Measurements from ENCODE around the gene NEK1.
"Not testable (repeated sequence)": the region's sequence is repeated elsewhere in the genome, so short reads cannot be mapped to it uniquely, and the experiment has no call there.

Gene NEK1

GRCh38 chr4:169427727-169428126, 184.7 kb downstream of the NEK1 start:
- not testable (repeated sequence) for DNase-seq (ENCODE audit: low read depth in 2 of 3, low spot score in 2 of 3)

- DNase-seq (ENCODE audit: low read depth in 2 of 3, low spot score in 2 of 3), result no peak
Observed at GRCh38 chr4:169420291-169420690, 192.1 kb downstream of the NEK1 start.

GRCh38 chr4:169418846-169419245, 193.5 kb downstream of the NEK1 start:
- DNase-seq (ENCODE audit: low read depth in 2 of 3, low spot score in 2 of 3), result no peak

- DNase-seq (ENCODE audit: low read depth in 2 of 3, low spot score in 2 of 3), result no peak
Observed at GRCh38 chr4:169417629-169418282, 194.6 kb downstream of the NEK1 start.

DNA sequence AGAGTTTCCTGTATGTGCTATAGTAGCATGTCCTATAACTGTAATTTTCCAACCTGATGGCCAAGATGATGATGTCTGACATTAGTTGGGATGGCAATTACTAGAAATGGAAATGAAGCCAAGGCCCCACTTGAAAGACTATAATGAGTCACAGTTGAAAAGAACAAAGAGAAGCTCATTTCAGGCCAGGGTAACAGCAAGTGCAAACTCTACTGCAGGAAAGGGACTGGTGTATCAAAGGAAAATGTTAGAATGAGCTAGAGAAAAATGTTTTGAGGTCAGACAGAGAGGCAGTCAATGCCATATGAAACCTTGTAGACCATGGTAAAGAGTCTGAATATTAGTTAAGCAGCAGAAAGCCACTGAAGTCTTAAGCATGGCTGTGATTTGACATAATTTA, 195.4 kb downstream of the NEK1 start:
- no peak for DNase-seq (ENCODE audit: low read depth in 2 of 3, low spot score in 2 of 3)

DNA sequence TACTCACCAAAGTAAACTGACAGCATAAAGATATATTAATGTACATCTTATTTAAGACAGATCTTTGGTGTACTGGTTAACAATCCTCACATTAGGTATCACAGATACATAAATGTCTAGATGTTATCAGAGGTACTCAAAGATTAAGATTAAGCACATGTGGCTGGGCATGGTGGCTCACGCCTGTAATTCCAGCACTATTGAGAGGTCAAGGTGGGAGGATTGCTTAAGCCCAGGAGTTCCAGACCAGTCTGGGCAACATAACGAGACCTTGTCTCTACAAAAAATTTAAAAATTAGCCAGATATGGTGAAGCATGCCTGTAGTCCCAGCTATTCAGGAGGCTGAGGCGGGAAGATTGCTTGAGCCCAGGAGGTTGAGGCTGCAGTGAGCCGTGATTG, 195.9 kb downstream of the NEK1 start:
- DNase-seq (ENCODE audit: low read depth in 2 of 3, low spot score in 2 of 3), result no peak

- no peak for DNase-seq (ENCODE audit: low read depth in 2 of 3, low spot score in 2 of 3)
Observed at GRCh38 chr4:169414913-169415312, 197.5 kb downstream of the NEK1 start.

- DNase-seq (ENCODE audit: low read depth in 2 of 3, low spot score in 2 of 3), result no peak
Observed at GRCh38 chr4:169412046-169412445, 200.3 kb downstream of the NEK1 start.

GRCh38 chr4:169410839-169411770, 201.3 kb downstream of the NEK1 start:
- DNase-seq (ENCODE audit: low read depth in 2 of 3, low spot score in 2 of 3), result peak in 2 of 3 experiments; percentile 6 to 9

DNA sequence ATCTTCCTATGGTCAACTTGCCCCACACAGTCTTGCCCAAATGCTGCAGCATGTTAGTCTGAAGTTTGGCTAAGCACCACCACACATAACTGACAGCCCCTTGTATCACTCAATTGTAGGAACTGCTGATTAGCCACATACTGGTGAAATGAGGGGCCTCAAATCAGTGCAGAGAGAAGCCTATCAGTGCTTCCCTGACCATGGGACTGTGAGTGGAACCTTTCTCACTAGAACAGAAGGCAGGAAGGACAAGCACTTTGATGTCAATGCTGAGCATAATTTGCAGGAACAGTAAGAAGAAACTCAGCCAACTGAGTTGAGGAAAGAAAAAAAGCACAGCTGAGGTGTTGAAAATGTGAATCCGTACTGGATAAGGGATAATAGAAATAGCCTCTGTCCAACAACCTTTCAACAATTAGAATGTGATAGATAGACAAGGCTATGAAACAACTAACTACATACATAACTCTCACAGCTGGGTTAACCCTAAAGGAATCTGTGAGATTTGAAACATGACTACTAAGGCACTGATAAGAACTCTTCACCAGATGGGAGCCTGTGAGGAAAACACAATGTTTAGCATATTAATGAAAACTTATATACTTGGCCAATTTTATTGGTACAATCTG, 205.1 kb downstream of the NEK1 start:
- DNase-seq (ENCODE audit: low read depth in 2 of 3, low spot score in 2 of 3), result no peak

GRCh38 chr4:169404960-169405359, 207.4 kb downstream of the NEK1 start:
- no peak for DNase-seq (ENCODE audit: low read depth in 2 of 3, low spot score in 2 of 3)

- no peak for DNase-seq (ENCODE audit: low read depth in 2 of 3, low spot score in 2 of 3)
Observed at GRCh38 chr4:169400832-169401231, 211.6 kb downstream of the NEK1 start.

DNA sequence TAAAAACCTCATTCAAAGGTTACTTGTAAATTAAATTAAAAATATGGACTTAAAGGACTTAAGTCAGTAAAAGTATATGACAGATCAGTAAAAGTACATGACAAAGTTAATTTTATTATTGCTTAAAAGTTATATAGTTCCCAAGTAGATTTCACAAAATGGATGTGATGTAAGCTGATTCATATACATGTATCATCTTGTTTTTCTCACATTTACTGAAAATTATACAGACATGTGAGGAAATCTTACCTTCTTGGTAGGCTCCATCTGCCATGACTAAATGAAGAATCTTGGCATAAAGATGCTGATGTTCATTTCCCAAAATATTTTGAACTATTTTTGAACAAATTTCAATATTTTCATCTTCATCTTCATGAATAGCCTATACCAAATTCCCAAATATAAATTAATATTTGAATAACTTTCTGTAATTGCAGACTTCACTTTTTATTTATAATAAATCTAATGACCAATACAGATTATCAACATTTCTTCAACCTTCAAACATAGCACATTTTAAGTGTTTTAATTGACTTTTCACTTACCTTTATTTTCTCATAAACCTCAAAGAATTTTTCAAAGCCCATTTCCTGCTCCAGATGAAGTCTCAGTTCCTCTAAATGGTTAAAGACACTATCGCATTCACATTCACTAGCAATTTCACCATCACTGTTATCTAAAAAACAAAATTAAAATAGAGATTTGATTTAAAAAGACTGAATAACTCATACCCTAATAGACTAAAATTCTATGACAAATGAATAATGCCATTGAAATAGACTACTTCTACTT, 212.2 kb downstream of the NEK1 start:
- DNase-seq (ENCODE audit: low read depth in 2 of 3, low spot score in 2 of 3), result no peak

DNA sequence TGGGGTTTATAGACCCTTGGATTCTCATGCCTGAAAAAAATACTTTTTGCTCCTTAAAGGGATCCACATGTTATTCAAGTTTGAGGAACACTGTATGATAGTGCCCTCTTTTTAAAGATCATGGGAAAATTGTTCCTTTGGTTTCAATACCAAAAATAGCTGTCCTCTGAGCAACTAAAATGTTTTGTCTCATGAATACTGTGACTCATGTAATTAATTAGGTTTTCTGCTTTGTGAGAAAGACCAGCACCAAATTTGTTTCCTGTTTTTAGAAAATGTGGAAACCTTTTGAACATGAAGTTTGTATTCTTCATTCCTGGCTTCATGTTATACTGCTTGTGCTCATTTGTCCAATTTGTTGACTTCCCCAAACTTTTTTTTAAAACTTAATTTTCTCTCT, 214.1 kb downstream of the NEK1 start:
- DNase-seq (ENCODE audit: low read depth in 2 of 3, low spot score in 2 of 3), result no peak

DNA sequence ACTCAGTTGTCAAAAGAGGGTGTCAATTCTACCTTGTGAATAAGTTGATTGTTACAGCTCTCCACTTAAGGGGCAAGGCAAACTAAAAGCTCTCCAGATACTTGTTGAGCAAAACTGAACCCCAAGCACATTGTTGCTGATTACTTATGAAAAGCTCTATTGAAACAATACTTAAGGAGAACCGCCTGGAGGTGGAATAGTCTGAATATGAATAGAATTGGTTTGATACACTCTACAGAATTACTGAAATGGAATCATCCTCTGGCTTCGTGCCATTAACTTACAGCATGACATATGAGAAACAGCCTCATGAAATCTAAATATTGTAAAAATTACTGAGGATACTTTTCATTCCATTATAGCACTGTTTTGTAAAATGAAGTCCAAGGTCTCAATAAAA, 214.6 kb downstream of the NEK1 start:
- DNase-seq (ENCODE audit: low read depth in 2 of 3, low spot score in 2 of 3), result no peak

DNA sequence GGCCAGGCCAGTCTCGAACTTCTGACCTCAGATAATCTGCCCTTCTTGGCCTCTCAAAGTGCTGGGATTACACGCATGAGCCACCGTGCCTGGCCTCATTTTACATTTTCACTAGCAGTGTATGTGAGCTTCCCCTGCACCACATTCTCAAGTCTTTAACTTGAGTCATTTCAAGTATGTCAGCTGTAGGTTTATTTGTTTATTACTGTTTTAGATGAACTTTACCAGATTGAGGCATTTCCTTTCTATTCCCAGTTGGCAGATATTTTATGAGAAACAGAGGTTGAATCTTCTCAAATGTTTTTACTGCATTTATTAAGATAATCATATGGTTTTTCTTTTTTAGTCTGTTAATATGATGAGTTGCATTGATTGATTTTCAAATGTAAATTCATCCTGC, 227.0 kb downstream of the NEK1 start:
- DNase-seq (ENCODE audit: low read depth in 2 of 3, low spot score in 2 of 3), result no peak

DNA sequence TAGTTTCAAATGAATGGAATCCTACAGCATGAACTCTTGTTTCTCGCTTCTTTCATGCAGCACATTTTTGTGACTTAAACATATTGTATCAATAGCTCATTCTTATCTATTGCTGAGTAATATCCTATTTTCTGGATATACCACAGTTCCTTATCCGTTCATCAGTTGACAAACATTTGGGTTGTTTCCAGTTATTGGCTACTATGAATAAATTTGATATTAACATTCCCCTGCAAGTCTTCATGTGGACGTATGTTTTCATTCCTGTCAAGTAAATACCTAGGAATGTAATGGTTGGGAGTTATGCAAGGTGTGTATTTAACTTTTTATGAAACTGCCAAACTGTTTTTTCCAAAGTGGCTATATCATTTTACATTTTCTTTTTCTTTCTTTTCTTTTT, 227.6 kb downstream of the NEK1 start:
- DNase-seq (ENCODE audit: low read depth in 2 of 3, low spot score in 2 of 3), result no peak

DNA sequence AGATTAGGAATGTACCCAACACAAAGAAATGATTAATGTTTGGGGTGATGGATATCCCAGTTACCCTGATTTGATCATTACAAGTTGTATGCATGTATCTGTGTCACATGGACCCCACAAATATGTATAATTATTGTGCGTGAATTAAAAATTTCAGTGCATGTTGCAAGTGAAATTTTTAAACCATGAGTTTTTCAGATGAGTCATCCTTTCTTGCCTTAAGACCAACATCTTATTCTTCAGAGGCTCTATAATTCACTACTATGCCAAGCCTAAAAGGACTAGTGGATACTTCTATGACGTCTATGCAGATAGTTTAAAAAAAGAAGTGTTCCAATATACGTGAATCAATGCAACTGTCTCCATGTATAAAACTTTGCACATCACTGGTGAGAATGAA, 228.7 kb downstream of the NEK1 start:
- DNase-seq (ENCODE audit: low read depth in 2 of 3, low spot score in 2 of 3), result no peak

GRCh38 chr4:169379688-169380087, 232.7 kb downstream of the NEK1 start:
- no peak for DNase-seq (ENCODE audit: low read depth in 2 of 3, low spot score in 2 of 3)

GRCh38 chr4:169377367-169377766, 235.0 kb downstream of the NEK1 start:
- DNase-seq (ENCODE audit: low read depth in 2 of 3, low spot score in 2 of 3), result no peak

DNA sequence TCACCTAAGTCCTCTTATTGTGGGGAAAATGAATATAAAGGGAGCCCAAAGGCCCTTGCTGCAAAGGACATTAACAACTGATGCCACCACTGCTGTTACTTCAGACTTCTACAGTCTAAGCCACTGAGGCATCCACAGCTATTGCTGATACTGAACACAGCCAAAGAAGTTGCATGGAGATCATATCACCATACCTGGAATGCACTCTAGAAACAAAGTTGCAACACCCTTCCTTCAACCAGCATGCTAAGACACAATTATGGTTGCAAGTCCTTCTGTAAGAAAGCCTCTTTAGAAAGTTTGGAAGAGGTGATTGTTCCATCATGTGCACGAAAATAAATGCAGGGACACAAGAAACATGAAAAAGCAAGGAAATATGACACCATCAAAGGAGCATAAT, 236.0 kb downstream of the NEK1 start:
- no peak for DNase-seq (ENCODE audit: low read depth in 2 of 3, low spot score in 2 of 3)

Data from activated CD8-positive, alpha-beta memory T cell treated with anti-CD3 and anti-CD28 coated beads for 48 hours (primary cell).